Measurements from ENCODE around the gene LILRA5. TPM values are rescaled to one million over a fixed set of nuclear protein-coding genes. Genes with fewer than 3 reads are reported as not detected.
"Not testable (repeated sequence)": the region's sequence is repeated elsewhere in the genome, so short reads cannot be mapped to it uniquely, and the experiment has no call there.

LILRA5 gene
- polyA plus RNA-seq, 1 donor (not counting 4 experiments of a cell fraction or from before 2014, with no cell fraction given) = not detected

DNA sequence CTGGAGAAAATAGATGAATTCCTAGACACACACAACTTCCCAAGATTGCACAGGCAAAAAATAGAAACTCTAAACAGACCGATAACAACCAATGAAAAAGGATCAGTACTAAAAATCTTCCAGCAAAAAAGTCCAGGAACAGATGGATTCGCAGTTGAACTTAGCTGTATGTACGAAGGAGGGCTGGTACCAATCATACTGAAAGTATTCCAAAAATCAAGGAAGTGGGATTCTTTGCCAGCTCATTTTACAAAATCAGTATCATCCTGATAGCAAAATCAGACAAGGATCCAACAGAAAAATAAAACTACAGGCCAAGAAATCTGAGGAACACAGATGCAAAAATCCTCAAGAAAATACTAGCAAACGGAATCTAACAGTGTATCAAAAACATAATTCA is 25.5 kb downstream of the LILRA5 start:
- Histone ChIP-seq H2AFZ (ENCODE audit: control insufficient read depth, low read length) (no peak overlapping the region), H3K9ac (ENCODE audit: control insufficient read depth, extremely low read depth, insufficient read depth, low read length) (no peak overlapping the region), H3K4me3 (ENCODE audit: control insufficient read depth in 2 of 3, extremely low read depth in 1 of 3, insufficient read depth in 2 of 3, low read depth in 1 of 3, low read length in 3 of 3) (no peak overlapping the region), H3K79me2 (ENCODE audit: control insufficient read depth, insufficient read depth, low read length) (no peaks in the 10 kb centered on the region), H3K4me2 (ENCODE audit: control insufficient read depth, extremely low read depth, insufficient read depth, low read depth, low read length) (no peak overlapping the region), H3K9me3 (ENCODE audit: control insufficient read depth, low read depth, low read length) (no peaks in the 10 kb centered on the region), H3K27ac (ENCODE audit: control insufficient read depth, insufficient read depth, low read length) (no peak overlapping the region), H3K4me1 (ENCODE audit: control insufficient read depth, extremely low read depth, insufficient read depth, low read length) (no peaks in the 10 kb centered on the region), H3K27me3 (ENCODE audit: control insufficient read depth, extremely low read depth, insufficient read depth, low read length) (no peaks in the 10 kb centered on the region), H4K20me1 (ENCODE audit: control insufficient read depth, extremely low read depth, insufficient read depth, low read length) (no peaks in the 10 kb centered on the region), H3K9me1 (ENCODE audit: control insufficient read depth, extremely low read depth, insufficient read depth, low read length) (no peaks in the 10 kb centered on the region), H3K36me3 (ENCODE audit: control insufficient read depth in 2 of 2, extremely low read depth in 1 of 2, insufficient read depth in 2 of 2, low read length in 2 of 2) (no peaks in the 10 kb centered on the region)
- FAIRE-seq (no peak), DNase-seq (ENCODE audit: low read depth, low spot score) (no peak)
- dilution Hi-C loops (cut with MboI; ENCODE audit: extremely low pct_ligation_motif_present, low sequenced_read_pairs) = no loop called here
- TF ChIP-seq EZH2 (IDR thresholded peaks at IDR 0.05; ENCODE audit: low read length) = no peak
- TF ChIP-seq, protein P1, sequence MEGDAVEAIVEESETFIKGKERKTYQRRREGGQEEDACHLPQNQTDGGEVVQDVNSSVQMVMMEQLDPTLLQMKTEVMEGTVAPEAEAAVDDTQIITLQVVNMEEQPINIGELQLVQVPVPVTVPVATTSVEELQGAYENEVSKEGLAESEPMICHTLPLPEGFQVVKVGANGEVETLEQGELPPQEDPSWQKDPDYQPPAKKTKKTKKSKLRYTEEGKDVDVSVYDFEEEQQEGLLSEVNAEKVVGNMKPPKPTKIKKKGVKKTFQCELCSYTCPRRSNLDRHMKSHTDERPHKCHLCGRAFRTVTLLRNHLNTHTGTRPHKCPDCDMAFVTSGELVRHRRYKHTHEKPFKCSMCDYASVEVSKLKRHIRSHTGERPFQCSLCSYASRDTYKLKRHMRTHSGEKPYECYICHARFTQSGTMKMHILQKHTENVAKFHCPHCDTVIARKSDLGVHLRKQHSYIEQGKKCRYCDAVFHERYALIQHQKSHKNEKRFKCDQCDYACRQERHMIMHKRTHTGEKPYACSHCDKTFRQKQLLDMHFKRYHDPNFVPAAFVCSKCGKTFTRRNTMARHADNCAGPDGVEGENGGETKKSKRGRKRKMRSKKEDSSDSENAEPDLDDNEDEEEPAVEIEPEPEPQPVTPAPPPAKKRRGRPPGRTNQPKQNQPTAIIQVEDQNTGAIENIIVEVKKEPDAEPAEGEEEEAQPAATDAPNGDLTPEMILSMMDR (optimal IDR thresholded peaks at IDR 0.05 in 1 of 3, IDR thresholded peaks at IDR 0.05 in 1 of 3, conservative IDR thresholded peaks at IDR 0.05 in 1 of 3; ENCODE audit: extremely low read depth in 1 of 3, insufficient read depth in 2 of 3, low read length in 3 of 3) = no peak

DNA sequence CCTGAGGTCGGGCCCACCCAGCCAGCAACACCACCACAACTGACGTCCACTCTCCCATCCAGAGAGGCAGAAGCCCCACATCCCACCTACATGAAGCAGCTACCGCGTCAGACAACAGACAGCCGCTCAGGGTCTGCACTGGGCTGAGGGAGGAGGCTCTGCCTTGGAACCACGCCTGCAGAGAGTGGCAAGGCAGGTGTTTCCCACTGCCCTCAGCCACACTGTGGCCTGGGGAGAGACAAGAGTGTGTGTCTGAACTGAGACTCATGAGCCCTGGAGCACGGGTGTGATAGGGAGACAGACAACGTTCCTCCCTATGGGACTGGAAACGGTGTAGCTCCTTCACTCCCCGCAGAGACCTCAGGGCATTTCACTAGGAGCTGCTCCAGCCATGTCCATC is 26.7 kb downstream of the LILRA5 start:
- FAIRE-seq; H3K27ac ChIP-seq (ENCODE audit: control insufficient read depth, insufficient read depth, low read length): not testable (repeated sequence)

DNA sequence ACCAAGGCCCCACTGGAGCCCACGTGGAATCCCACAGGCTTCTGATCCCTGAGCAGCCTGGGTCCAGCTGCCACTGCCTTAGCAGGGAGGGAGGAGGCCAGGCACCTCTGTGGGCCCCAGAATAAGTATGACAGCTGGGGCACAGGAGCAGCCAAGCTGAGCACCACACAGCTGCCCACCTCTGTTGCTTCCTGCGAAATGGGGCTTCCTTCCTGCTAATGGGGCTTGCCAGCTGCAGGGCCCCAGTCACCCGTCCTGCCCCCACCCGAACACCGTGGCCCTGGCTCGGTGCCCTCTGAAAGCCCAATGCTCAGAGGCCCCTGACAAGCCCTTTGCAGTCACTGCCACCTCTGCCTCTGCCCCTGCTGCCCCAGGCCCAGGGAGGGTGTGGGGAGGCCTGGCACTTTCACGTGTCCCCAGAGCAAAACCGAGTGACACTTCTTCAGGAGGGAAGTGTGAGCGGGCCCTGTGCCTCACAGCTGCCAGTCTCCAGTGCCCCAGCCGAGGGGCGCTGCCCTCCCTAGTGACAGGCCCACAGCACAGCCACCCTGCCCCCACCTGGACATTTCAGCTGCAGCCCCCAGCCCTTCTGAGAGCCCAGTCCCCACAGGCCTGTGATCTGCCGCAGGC is 27.4 kb downstream of the LILRA5 start:
- dilution Hi-C loops (cut with MboI; ENCODE audit: extremely low pct_ligation_motif_present, low sequenced_read_pairs); H3K4me1 ChIP-seq (ENCODE audit: control insufficient read depth, extremely low read depth, insufficient read depth, low read length); H3K36me3 ChIP-seq (ENCODE audit: control insufficient read depth in 2 of 2, extremely low read depth in 1 of 2, insufficient read depth in 2 of 2, low read length in 2 of 2); FAIRE-seq; H3K4me3 ChIP-seq (ENCODE audit: control insufficient read depth in 2 of 3, extremely low read depth in 1 of 3, insufficient read depth in 2 of 3, low read depth in 1 of 3, low read length in 3 of 3); H3K4me2 ChIP-seq (ENCODE audit: control insufficient read depth, extremely low read depth, insufficient read depth, low read depth, low read length); H3K9me3 ChIP-seq (ENCODE audit: control insufficient read depth, low read depth, low read length); H2AFZ ChIP-seq (ENCODE audit: control insufficient read depth, low read length); H4K20me1 ChIP-seq (ENCODE audit: control insufficient read depth, extremely low read depth, insufficient read depth, low read length); H3K9ac ChIP-seq (ENCODE audit: control insufficient read depth, extremely low read depth, insufficient read depth, low read length); H3K27ac ChIP-seq (ENCODE audit: control insufficient read depth, insufficient read depth, low read length); H3K9me1 ChIP-seq (ENCODE audit: control insufficient read depth, extremely low read depth, insufficient read depth, low read length); DNase-seq (ENCODE audit: low read depth, low spot score); H3K27me3 ChIP-seq (ENCODE audit: control insufficient read depth, extremely low read depth, insufficient read depth, low read length); H3K79me2 ChIP-seq (ENCODE audit: control insufficient read depth, insufficient read depth, low read length): not testable (repeated sequence)

More for the DNA sequence above, 26.7 kb downstream of the LILRA5 start:
- H3K36me3 ChIP-seq (ENCODE audit: control insufficient read depth in 2 of 2, extremely low read depth in 1 of 2, insufficient read depth in 2 of 2, low read length in 2 of 2); dilution Hi-C loops (cut with MboI; ENCODE audit: extremely low pct_ligation_motif_present, low sequenced_read_pairs); DNase-seq (ENCODE audit: low read depth, low spot score); H2AFZ ChIP-seq (ENCODE audit: control insufficient read depth, low read length); H3K4me3 ChIP-seq (ENCODE audit: control insufficient read depth in 2 of 3, extremely low read depth in 1 of 3, insufficient read depth in 2 of 3, low read depth in 1 of 3, low read length in 3 of 3); H3K9me3 ChIP-seq (ENCODE audit: control insufficient read depth, low read depth, low read length); H3K9me1 ChIP-seq (ENCODE audit: control insufficient read depth, extremely low read depth, insufficient read depth, low read length); H3K4me2 ChIP-seq (ENCODE audit: control insufficient read depth, extremely low read depth, insufficient read depth, low read depth, low read length); H3K4me1 ChIP-seq (ENCODE audit: control insufficient read depth, extremely low read depth, insufficient read depth, low read length); H3K27me3 ChIP-seq (ENCODE audit: control insufficient read depth, extremely low read depth, insufficient read depth, low read length); H4K20me1 ChIP-seq (ENCODE audit: control insufficient read depth, extremely low read depth, insufficient read depth, low read length); H3K79me2 ChIP-seq (ENCODE audit: control insufficient read depth, insufficient read depth, low read length); H3K9ac ChIP-seq (ENCODE audit: control insufficient read depth, extremely low read depth, insufficient read depth, low read length): not testable (repeated sequence)
